Activated CD8-positive, alpha-beta memory T cell treated with anti-CD3 and anti-CD28 coated beads for 1 hour (primary cell): ENCODE measurements around the gene HEPHL1.
"Not testable (repeated sequence)": the region's sequence is repeated elsewhere in the genome, so short reads cannot be mapped to it uniquely, and the experiment has no call there.

Source experiments
- DNase-seq, 2 donors: peaks; one replicate each; pipeline ENCODE4 v3.0.0-alpha.2; 2020; ENCODE audit warnings: low read depth in 1 of 2; ENCODE audit errors: extremely low read depth in 1 of 2

Gene HEPHL1

GRCh38 chr11:94020777-94021481 lies at the start of gene HEPHL1:
TSS of gene HEPHL1 (plus strand) at chr11:94021354. CDS start at chr11:94021369, 15 bp downstream.
- no peak for DNase-seq

- no peak for DNase-seq
Observed at GRCh38 chr11:93972790-93973189, 48.4 kb upstream of the HEPHL1 start.

GRCh38 chr11:93973322-93974051 lies 47.7 kb upstream of the HEPHL1 start:
- DNase-seq, result not testable (repeated sequence)

GRCh38 chr11:93974759-93975158 lies 46.4 kb upstream of the HEPHL1 start:
- no peak for DNase-seq

- not testable (repeated sequence) for DNase-seq
Observed at GRCh38 chr11:93976577-93977254, 44.4 kb upstream of the HEPHL1 start.

- DNase-seq, result no peak
Observed at GRCh38 chr11:93983542-93984195, 37.5 kb upstream of the HEPHL1 start.

- no peak for DNase-seq
Observed at GRCh38 chr11:93984196-93984567, 37.0 kb upstream of the HEPHL1 start.

GRCh38 chr11:93984936-93985335 lies 36.2 kb upstream of the HEPHL1 start:
- DNase-seq, result no peak

GRCh38 chr11:93986716-93987115 lies 34.4 kb upstream of the HEPHL1 start:
- DNase-seq, result no peak

- DNase-seq, result no peak
Observed at GRCh38 chr11:93988455-93988854, 32.7 kb upstream of the HEPHL1 start.

- no peak for DNase-seq
Observed at GRCh38 chr11:93988912-93989311, 32.2 kb upstream of the HEPHL1 start.

- DNase-seq, result no peak
Observed at GRCh38 chr11:93993747-93994146, 27.4 kb upstream of the HEPHL1 start.

GRCh38 chr11:93997741-93998140 lies 23.4 kb upstream of the HEPHL1 start:
- no peak for DNase-seq

- no peak for DNase-seq
Observed at GRCh38 chr11:94000659-94001058, 20.5 kb upstream of the HEPHL1 start.

GRCh38 chr11:94002226-94002625 lies 18.9 kb upstream of the HEPHL1 start:
- DNase-seq, result no peak

- DNase-seq, result no peak
Observed at GRCh38 chr11:94007426-94007825, 13.7 kb upstream of the HEPHL1 start.

- DNase-seq, result no peak
Observed at GRCh38 chr11:94007906-94008305, 13.2 kb upstream of the HEPHL1 start.

GRCh38 chr11:94010136-94010535 lies 11.0 kb upstream of the HEPHL1 start:
- no peak for DNase-seq

- DNase-seq, result no peak
Observed at GRCh38 chr11:94011478-94011877, 9.7 kb upstream of the HEPHL1 start.

- no peak for DNase-seq
Observed at GRCh38 chr11:94017446-94017845, 3.7 kb upstream of the HEPHL1 start.

GRCh38 chr11:94018721-94019120 lies 2.4 kb upstream of the HEPHL1 start:
- DNase-seq, result no peak
